KMS-11 (cell line): Measurements from ENCODE around the gene EPHB6.

Experiments
- H2AFZ ChIP-seq: fragments of 200-600 bp; sonication (generic); 2 replicates; pipeline ENCODE4 v1.6.1; 2016; ENCODE audit warnings: antibody characterized with exemption, mixed run types, low read depth
- H3K27ac ChIP-seq: fragments of 200-600 bp; sonication (generic); 2 replicates; pipeline ENCODE4 v1.6.1; 2016; ENCODE audit warnings: mild to moderate bottlenecking, mixed run types
- H3K27me3 ChIP-seq: fragments of 200-600 bp; sonication (generic); 2 replicates; pipeline ENCODE4 v1.6.1; 2017; ENCODE audit warnings: mild to moderate bottlenecking, low read depth, mixed run types, moderate library complexity; ENCODE audit not compliant: insufficient read depth
- H3K36me3 ChIP-seq: fragments of 200-600 bp; sonication (generic); 2 replicates; pipeline ENCODE4 v1.6.1; 2017; ENCODE audit warnings: mild to moderate bottlenecking, mixed run types; ENCODE audit not compliant: insufficient read depth
- H3K4me1 ChIP-seq: fragments of 200-600 bp; sonication (generic); 2 replicates; pipeline ENCODE4 v1.6.1; 2016; ENCODE audit warnings: mild to moderate bottlenecking, low read depth, mixed run types; ENCODE audit not compliant: poor library complexity, severe bottlenecking
- H3K4me2 ChIP-seq: fragments of 200-600 bp; sonication (generic); 2 replicates; pipeline ENCODE4 v1.7.0; 2016; ENCODE audit warnings: mild to moderate bottlenecking, mixed run types
- H3K4me3 ChIP-seq: fragments of 200-600 bp; sonication (generic); IDR thresholded peaks from 2 replicates; pipeline ENCODE4 v1.6.1; 2017; ENCODE audit warnings: low read depth, low read length, mixed read lengths; ENCODE audit not compliant: insufficient read depth
- H3K79me2 ChIP-seq: fragments of 200-600 bp; sonication (generic); 2 replicates; pipeline ENCODE4 v1.6.1; 2016; ENCODE audit warnings: low read depth, mixed run types; ENCODE audit not compliant: insufficient read depth
- H3K9ac ChIP-seq: fragments of 200-600 bp; sonication (generic); 2 replicates; pipeline ENCODE4 v1.6.1; 2016; ENCODE audit warnings: mild to moderate bottlenecking, mixed run types
- H4K20me1 ChIP-seq: fragments of 200-600 bp; sonication (generic); 2 replicates; pipeline ENCODE4 v1.6.1; 2016; ENCODE audit warnings: mild to moderate bottlenecking, mixed run types; ENCODE audit not compliant: insufficient read depth
- TF ChIP-seq, protein P1 (sequence below): fragments of 200-600 bp; sonication (generic); conservative IDR thresholded peaks from 2 replicates; pipeline ENCODE4 v1.6.1; 2017; ENCODE audit warnings: low read depth, mild to moderate bottlenecking, antibody characterized with exemption, low read length, moderate library complexity, mixed read lengths

EPHB6 gene

DNA sequence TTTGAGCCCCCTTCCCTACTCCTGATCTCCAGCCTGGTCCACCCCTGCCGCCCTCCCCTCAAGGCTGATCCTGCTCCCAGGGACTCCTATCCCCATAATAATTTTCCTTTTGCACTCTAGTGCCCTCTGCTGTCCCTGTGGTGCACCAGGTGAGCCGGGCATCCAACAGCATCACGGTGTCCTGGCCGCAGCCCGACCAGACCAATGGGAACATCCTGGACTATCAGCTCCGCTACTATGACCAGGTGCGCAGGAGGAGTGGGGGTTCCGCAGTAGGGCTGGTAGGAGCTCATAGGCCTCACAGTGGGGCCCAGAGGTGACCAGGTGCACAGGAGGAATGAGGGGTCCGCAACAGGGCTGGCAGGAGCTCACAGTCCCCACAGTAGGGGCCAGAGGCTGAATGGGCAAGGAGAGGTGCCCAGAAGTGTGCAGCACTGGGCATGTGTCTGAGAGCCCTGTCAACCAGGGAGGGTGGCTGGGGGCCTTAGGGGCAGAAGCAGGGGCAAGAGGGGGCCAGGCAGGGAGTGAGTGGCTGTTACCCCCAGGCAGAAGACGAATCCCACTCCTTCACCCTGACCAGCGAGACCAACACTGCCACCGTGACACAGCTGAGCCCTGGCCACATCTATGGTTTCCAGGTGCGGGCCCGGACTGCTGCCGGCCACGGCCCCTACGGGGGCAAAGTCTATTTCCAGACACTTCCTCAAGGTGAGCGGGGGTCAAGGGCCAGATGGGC, 11.7 kb downstream of the EPHB6 start:
- Histone ChIP-seq H3K4me3 (no peak overlapping the region), H3K27ac (no peak overlapping the region), H3K36me3 (no peaks in the 10 kb centered on the region), H3K27me3 (no peaks in the 10 kb centered on the region), H3K4me2 (no peak overlapping the region), H2AFZ (no peak overlapping the region), H3K4me1 (no peaks in the 10 kb centered on the region), H3K79me2 (no peaks in the 10 kb centered on the region), H4K20me1 (no peaks in the 10 kb centered on the region), H3K9ac (no peak overlapping the region)
- TF ChIP-seq, protein P1, sequence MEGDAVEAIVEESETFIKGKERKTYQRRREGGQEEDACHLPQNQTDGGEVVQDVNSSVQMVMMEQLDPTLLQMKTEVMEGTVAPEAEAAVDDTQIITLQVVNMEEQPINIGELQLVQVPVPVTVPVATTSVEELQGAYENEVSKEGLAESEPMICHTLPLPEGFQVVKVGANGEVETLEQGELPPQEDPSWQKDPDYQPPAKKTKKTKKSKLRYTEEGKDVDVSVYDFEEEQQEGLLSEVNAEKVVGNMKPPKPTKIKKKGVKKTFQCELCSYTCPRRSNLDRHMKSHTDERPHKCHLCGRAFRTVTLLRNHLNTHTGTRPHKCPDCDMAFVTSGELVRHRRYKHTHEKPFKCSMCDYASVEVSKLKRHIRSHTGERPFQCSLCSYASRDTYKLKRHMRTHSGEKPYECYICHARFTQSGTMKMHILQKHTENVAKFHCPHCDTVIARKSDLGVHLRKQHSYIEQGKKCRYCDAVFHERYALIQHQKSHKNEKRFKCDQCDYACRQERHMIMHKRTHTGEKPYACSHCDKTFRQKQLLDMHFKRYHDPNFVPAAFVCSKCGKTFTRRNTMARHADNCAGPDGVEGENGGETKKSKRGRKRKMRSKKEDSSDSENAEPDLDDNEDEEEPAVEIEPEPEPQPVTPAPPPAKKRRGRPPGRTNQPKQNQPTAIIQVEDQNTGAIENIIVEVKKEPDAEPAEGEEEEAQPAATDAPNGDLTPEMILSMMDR, result peak; percentile 81

GRCh38 chr7:142867097-142867378, 12.2 kb downstream of the EPHB6 start:
- Histone ChIP-seq H4K20me1 (no peaks in the 10 kb centered on the region), H3K4me3 (no peak overlapping the region), H3K9ac (no peak overlapping the region), H2AFZ (no peak overlapping the region), H3K79me2 (no peaks in the 10 kb centered on the region), H3K4me1 (no peaks in the 10 kb centered on the region), H3K27ac (no peak overlapping the region), H3K27me3 (no peaks in the 10 kb centered on the region), H3K36me3 (no peaks in the 10 kb centered on the region), H3K4me2 (no peak overlapping the region)
- TF ChIP-seq, protein P1, result no peak

DNA sequence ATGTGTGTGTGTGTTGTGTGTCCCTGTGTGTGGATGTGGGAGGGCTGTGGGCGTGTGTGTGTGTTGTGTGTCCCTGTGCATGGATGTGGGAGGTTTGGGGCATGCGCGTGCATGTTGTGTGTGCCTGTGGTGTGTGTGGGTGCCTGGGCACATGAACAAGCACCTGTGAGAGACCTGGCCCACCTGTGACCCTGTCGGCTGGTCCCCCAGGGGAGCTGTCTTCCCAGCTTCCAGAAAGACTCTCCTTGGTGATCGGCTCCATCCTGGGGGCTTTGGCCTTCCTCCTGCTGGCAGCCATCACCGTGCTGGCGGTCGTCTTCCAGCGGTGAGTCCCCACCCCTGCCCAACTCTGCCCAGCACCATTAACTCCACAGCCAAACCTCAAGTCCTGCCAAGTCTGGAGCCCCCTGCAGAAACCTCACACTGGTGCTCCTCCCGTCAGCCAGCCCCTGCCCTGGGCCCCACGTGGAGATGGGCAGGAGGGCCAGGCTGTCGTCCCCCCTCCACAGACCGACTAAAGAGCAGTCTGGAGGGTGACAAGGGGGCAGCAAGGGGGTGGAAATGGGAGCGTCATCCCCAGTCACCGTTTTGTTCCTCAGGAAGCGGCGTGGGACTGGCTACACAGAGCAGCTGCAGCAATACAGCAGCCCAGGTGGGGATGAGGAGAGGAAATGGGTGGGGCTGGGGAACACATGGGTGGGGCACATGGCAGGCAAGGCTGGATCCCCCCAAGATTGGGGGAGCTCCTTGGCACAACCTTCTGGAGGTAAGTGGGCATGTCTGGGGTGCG, 12.7 kb downstream of the EPHB6 start:
- no peak overlapping the region for H2AFZ ChIP-seq
- H3K79me2 ChIP-seq, result no peaks in the 10 kb centered on the region
- no peak overlapping the region for H3K9ac ChIP-seq
- TF ChIP-seq, protein P1, result no peak
- H4K20me1 ChIP-seq, result no peaks in the 10 kb centered on the region
- H3K4me1 ChIP-seq, result no peaks in the 10 kb centered on the region
- no peaks in the 10 kb centered on the region for H3K36me3 ChIP-seq
- H3K27me3 ChIP-seq, result no peaks in the 10 kb centered on the region
- H3K4me3 ChIP-seq, result no peak overlapping the region
- no peak overlapping the region for H3K27ac ChIP-seq
- H3K4me2 ChIP-seq, result no peak overlapping the region

DNA sequence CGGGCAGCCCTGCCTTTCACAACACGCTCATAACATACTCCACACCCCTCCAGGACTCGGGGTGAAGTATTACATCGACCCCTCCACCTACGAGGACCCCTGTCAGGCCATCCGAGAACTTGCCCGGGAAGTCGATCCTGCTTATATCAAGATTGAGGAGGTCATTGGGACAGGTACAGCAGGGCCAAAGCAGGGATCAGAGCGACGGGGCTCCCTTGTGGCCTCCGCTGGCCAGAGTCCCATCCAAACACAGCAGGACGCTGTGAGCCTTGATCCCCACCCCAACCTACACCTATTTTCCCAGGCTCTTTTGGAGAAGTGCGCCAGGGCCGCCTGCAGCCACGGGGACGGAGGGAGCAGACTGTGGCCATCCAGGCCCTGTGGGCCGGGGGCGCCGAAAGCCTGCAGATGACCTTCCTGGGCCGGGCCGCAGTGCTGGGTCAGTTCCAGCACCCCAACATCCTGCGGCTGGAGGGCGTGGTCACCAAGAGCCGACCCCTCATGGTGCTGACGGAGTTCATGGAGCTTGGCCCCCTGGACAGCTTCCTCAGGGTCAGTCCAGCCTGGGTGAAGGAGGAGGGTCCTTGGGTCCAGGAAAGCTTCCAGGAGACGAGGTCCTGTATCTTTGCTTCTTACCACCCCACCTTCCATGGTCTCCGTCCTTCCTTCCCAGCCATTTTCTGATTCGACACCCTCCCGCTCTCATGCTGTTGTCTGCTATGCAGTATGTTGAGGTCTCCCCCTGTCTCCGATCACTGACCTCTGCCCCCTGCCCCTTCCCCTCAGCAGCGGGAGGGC, 13.5 kb downstream of the EPHB6 start:
- Histone ChIP-seq H3K27ac (no peak overlapping the region), H3K4me1 (no peaks in the 10 kb centered on the region), H4K20me1 (no peaks in the 10 kb centered on the region), H3K79me2 (no peaks in the 10 kb centered on the region), H3K9ac (no peak overlapping the region), H3K4me3 (no peak overlapping the region), H3K4me2 (no peak overlapping the region), H2AFZ (no peak overlapping the region), H3K27me3 (no peaks in the 10 kb centered on the region), H3K36me3 (no peaks in the 10 kb centered on the region)
- TF ChIP-seq, protein P1, result no peak
